Middle frontal gyrus (tissue), 1 donor: ENCODE measurements around the gene SIGLEC9.
"Not testable (repeated sequence)": the region's sequence is repeated elsewhere in the genome, so short reads cannot be mapped to it uniquely, and the experiment has no call there.

Experiments used
- DNase-seq: peaks from one replicate; pipeline ENCODE4 v3.0.0-alpha.2; 2015; ENCODE audit warnings: low spot score; ENCODE audit errors: extremely low spot score

Gene SIGLEC9

GRCh38 chr19:51123381-51123800 is 1.3 kb upstream of the SIGLEC9 start:
- DNase-seq = no peak

- DNase-seq = no peak
Measured at GRCh38 chr19:51123802-51124201, 904 bp upstream of the SIGLEC9 start.

- no peak for DNase-seq
Measured at GRCh38 chr19:51124216-51124615, 490 bp upstream of the SIGLEC9 start.

- DNase-seq = no peak
Measured at GRCh38 chr19:51125421-51126075, 842 bp downstream of the SIGLEC9 start.

- no peak for DNase-seq
Measured at GRCh38 chr19:51127032-51127431, 2.3 kb downstream of the SIGLEC9 start.

GRCh38 chr19:51127755-51128154 is 3.0 kb downstream of the SIGLEC9 start:
- no peak for DNase-seq

GRCh38 chr19:51128227-51128626 is 3.5 kb downstream of the SIGLEC9 start:
- no peak for DNase-seq

- DNase-seq = no peak
Measured at GRCh38 chr19:51129716-51130115, 5.0 kb downstream of the SIGLEC9 start.

- DNase-seq = no peak
Measured at GRCh38 chr19:51131780-51132680, 7.3 kb downstream of the SIGLEC9 start.

- DNase-seq = no peak
Measured at GRCh38 chr19:51135004-51135403, 10.3 kb downstream of the SIGLEC9 start.

GRCh38 chr19:51135986-51136762 is 11.5 kb downstream of the SIGLEC9 start:
- no peak for DNase-seq

GRCh38 chr19:51136851-51137551 is 12.3 kb downstream of the SIGLEC9 start:
- no peak for DNase-seq

GRCh38 chr19:51137792-51138425 is 13.2 kb downstream of the SIGLEC9 start:
- no peak for DNase-seq

GRCh38 chr19:51138549-51138979 is 13.9 kb downstream of the SIGLEC9 start:
- DNase-seq = no peak

- no peak for DNase-seq
Measured at GRCh38 chr19:51139299-51140014, 14.8 kb downstream of the SIGLEC9 start.

GRCh38 chr19:51140441-51140840 is 15.7 kb downstream of the SIGLEC9 start:
- DNase-seq = peak; percentile 42

- no peak for DNase-seq
Measured at GRCh38 chr19:51141181-51141580, 16.5 kb downstream of the SIGLEC9 start.

GRCh38 chr19:51142119-51142518 is 17.4 kb downstream of the SIGLEC9 start, which contains the start of gene SIGLEC7:
Gene SIGLEC7 (plus strand): TSS chr19:51142301. CDS start chr19:51142370, 69 bp downstream.
- no peak for DNase-seq

- DNase-seq = not testable (repeated sequence)
Measured at GRCh38 chr19:51142809-51143475, 18.2 kb downstream of the SIGLEC9 start.
